K562 (cell line): ENCODE data around the gene SETD3. TPM values are rescaled to one million over a fixed set of nuclear protein-coding genes. Genes with fewer than 3 reads are reported as not detected.

Experiments
- GABPB1 ChIP-seq: sonication (generic); formaldehyde crosslinking; IDR thresholded peaks from 2 replicates; pipeline ENCODE4 v1.8.0; 2022; ENCODE audit warnings: mild to moderate bottlenecking, missing genetic modification reagents
- MAFF ChIP-seq: IDR thresholded peaks from 2 replicates; pipeline ENCODE4 v1.6.1; 2012; ENCODE audit warnings: low read length, improper control_type of control experiment
- MGA ChIP-seq: fragments of 450-650 bp; IDR thresholded peaks from 2 replicates; pipeline ENCODE4 v1.6.1; 2016; ENCODE audit warnings: mild to moderate bottlenecking, moderate library complexity
- RFX7 ChIP-seq: fragments of 250-450 bp; sonication (Bioruptor Pico); IDR thresholded peaks from 2 replicates; pipeline ENCODE4 v1.5.1; 2021; ENCODE audit warnings: mild to moderate bottlenecking
- ZBTB7A ChIP-seq: IDR thresholded peaks from 2 replicates; pipeline ENCODE4 v1.6.1; 2011; ENCODE audit warnings: low read depth, mild to moderate bottlenecking, low read length, moderate library complexity, borderline replicate concordance; ENCODE audit not compliant: control insufficient read depth
- ZFX ChIP-seq: sonication (generic); formaldehyde crosslinking; IDR thresholded peaks from 2 replicates; pipeline ENCODE4 v1.8.0; 2022; ENCODE audit warnings: mild to moderate bottlenecking, missing genetic modification reagents, moderate library complexity
- ZNF24 ChIP-seq: fragments of 450-650 bp; IDR thresholded peaks from 2 replicates; pipeline ENCODE4 v1.6.1; 2016
- ZNF57 ChIP-seq: fragments of 450-650 bp; formaldehyde crosslinking; IDR thresholded peaks from 2 replicates; pipeline ENCODE4 v1.4.0; 2020; ENCODE audit warnings: mild to moderate bottlenecking, moderate library complexity
- polyA plus RNA-seq, 8 experiments: library from polyadenylated mRNA; depleted of rRNA in 4 of 8; stranded (reverse) in 5 of 8; unstranded in 3 of 8; fragments of >200 nt; fragmentation: Nextera tagmentation in 2 of 8; fragmentation: Illumina TruSeq in 1 of 8; extraction: Ambion mirVana in 2 of 8; extraction: Trizol in 1 of 8; gene quantifications; 2 replicates each; pipeline versions ENCODE4 v1.2.1 to v1.2.3, GENCODE V29; 2011 to 2014; ENCODE audit warnings: inconsistent platforms in 1 of 8, missing spikeins in 1 of 8
- total RNA-seq, 7 experiments: library from RNA; depleted of rRNA in 6 of 7; stranded (reverse); fragments of >200 nt in 6 of 7; fragmentation: Illumina TruSeq in 2 of 7; extraction: Trizol in 2 of 7; gene quantifications; 2 replicates each; pipeline versions ENCODE4 v1.2.1 to v1.2.3, GENCODE V29; 2011 to 2021; ENCODE audit warnings: low replicate concordance in 1 of 7
- TF ChIP-seq, protein P1 (sequence below), 2 experiments: fragments of 450-650 bp; IDR thresholded peaks; 2 replicates each; pipeline ENCODE4 v1.6.1; 2018; ENCODE audit warnings: mild to moderate bottlenecking in 2 of 2, low read depth in 1 of 2; ENCODE audit not compliant: partially characterized antibody in 2 of 2

Gene SETD3
- total and polyA plus RNA-seq, 9 of the 15 experiments (the other 6 are each of a cell fraction or from before 2014, with no cell fraction given) = 8.5 to 35.9 (median 26.5) TPM

DNA sequence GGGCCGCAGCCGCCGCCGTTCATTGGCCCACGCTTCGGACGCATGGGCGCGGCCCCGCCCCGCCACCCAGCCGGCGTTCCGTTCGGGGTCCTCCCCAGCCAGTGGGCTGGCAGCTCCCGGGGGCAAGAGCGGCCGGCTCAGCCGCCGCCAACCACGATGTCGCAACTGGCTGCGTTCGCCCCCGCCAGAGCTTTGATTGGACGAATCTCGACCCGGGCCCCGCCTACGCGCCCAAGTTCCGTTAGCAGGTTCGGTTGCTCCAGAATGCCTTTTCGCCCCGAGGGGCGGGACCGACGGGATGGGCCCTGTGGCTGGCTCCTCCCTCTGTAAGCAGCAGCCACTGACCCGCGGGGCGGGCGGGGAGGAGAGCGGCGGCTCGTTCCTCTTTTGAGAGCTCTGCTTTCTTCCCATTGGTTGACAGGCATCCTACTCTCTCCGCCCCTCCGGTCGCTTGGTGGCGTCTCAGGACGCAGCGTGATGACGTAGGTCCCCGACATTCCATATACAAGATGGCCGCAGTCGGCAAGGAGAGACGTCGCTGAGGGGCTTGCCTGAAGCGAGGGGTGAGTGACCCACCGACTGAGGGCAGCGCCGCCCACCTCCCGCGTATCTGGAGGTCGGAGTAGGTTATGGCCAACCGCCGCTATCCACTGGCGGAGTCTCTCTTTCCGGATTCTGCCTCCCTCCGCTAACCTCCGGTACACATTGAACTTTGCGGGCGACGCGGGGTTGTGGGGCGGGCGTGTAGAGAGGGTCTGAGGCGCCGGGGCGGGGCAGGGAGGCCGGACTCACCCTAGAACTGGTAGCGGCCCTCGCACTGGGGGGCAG lies 472 bp upstream of the SETD3 start, which contains the start of gene CCNK (continued):
- TF ChIP-seq MGA = no peak
- TF ChIP-seq GABPB1 = peak; percentile 80; the same call in 1 of the 2 replicates
- TF ChIP-seq ZBTB7A = peak; percentile 77
- no peak for TF ChIP-seq ZNF57
- TF ChIP-seq, protein P1, sequence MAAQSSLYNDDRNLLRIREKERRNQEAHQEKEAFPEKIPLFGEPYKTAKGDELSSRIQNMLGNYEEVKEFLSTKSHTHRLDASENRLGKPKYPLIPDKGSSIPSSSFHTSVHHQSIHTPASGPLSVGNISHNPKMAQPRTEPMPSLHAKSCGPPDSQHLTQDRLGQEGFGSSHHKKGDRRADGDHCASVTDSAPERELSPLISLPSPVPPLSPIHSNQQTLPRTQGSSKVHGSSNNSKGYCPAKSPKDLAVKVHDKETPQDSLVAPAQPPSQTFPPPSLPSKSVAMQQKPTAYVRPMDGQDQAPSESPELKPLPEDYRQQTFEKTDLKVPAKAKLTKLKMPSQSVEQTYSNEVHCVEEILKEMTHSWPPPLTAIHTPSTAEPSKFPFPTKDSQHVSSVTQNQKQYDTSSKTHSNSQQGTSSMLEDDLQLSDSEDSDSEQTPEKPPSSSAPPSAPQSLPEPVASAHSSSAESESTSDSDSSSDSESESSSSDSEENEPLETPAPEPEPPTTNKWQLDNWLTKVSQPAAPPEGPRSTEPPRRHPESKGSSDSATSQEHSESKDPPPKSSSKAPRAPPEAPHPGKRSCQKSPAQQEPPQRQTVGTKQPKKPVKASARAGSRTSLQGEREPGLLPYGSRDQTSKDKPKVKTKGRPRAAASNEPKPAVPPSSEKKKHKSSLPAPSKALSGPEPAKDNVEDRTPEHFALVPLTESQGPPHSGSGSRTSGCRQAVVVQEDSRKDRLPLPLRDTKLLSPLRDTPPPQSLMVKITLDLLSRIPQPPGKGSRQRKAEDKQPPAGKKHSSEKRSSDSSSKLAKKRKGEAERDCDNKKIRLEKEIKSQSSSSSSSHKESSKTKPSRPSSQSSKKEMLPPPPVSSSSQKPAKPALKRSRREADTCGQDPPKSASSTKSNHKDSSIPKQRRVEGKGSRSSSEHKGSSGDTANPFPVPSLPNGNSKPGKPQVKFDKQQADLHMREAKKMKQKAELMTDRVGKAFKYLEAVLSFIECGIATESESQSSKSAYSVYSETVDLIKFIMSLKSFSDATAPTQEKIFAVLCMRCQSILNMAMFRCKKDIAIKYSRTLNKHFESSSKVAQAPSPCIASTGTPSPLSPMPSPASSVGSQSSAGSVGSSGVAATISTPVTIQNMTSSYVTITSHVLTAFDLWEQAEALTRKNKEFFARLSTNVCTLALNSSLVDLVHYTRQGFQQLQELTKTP (IDR thresholded peaks at IDR 0.05; ENCODE audit: low read depth in 1 of 2, partially characterized antibody in 2 of 2) = no peak
- TF ChIP-seq ZNF24 = no peak
- no peak for TF ChIP-seq MAFF
- TF ChIP-seq ZFX (CRISPR knock-in tag) = peak; percentile 6; the same call in 1 of the 2 replicates
- no peak for TF ChIP-seq RFX7 (CRISPR knock-in tag)
